SK-N-MC (cell line): ENCODE data around the gene NCBP2.

Experiments used
- DNase-seq: peaks from one replicate; pipeline ENCODE4 v3.0.0-alpha.2; 2011; ENCODE audit warnings: low read depth, low spot score
- H3K27ac ChIP-seq: fragments of 200-600 bp; sonication (generic); 2 replicates; pipeline ENCODE4 v1.5.1; 2016; ENCODE audit warnings: mixed run types
- H3K36me3 ChIP-seq: fragments of 200-600 bp; sonication (generic); 2 replicates; pipeline ENCODE4 v1.6.1; 2017; ENCODE audit warnings: antibody characterized with exemption, low read length, mixed read lengths; ENCODE audit not compliant: insufficient read depth
- H3K4me3 ChIP-seq: fragments of 200-600 bp; sonication (generic); 2 replicates; pipeline ENCODE4 v1.5.1; 2016
- H3K9ac ChIP-seq: fragments of 200-600 bp; sonication (generic); 2 replicates; pipeline ENCODE4 v1.8.0; 2017; ENCODE audit warnings: mixed run types, mixed read lengths; ENCODE audit not compliant: insufficient read length
- H3K9me3 ChIP-seq: fragments of 200-600 bp; sonication (generic); 2 replicates; pipeline ENCODE4 v1.6.1; 2017; ENCODE audit warnings: low read depth, mild to moderate bottlenecking, antibody characterized with exemption, low read length, moderate library complexity, mixed read lengths
- EZH2 ChIP-seq: fragments of 200-600 bp; sonication (generic); IDR thresholded peaks from one replicate; pipeline ENCODE4 v1.6.1; 2017; ENCODE audit warnings: antibody characterized with exemption
- FOXP2 ChIP-seq: optimal IDR thresholded peaks from 2 replicates; pipeline ENCODE3; 2011; ENCODE audit warnings: mild to moderate bottlenecking, moderate library complexity; ENCODE audit not compliant: insufficient read depth; ENCODE audit errors: extremely low read length, control extremely low read depth
- POLR2AphosphoS5 ChIP-seq: IDR thresholded peaks from 2 replicates; pipeline ENCODE4 v1.6.1; 2012; ENCODE audit warnings: mild to moderate bottlenecking, low read depth, low read length, borderline replicate concordance

NCBP2 gene

DNA sequence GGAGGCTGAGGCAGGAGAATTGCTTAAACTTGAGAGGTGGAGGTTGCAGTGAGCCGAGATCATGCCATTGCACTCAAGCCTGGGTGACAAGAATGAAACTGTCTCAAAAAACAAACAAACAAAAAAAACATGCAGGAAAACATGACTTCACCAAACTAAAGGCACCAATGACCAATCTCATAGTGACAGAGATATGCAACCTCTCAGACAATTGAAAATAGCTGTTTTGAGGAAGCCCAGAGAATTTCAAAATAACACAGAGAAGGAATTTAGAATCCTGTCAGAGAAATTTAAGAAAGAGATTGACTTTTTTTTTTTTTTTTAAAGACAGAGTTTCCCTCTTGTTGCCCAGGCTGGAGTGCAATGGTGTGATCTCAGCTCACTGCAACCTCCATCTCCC is 26.1 kb downstream of the NCBP2 start:
- Histone ChIP-seq H3K4me3 (no peak overlapping the region), H3K36me3 (peaks cover 25% of the 10 kb centered on the region), H3K9me3 (no peaks in the 10 kb centered on the region), H3K27ac (no peak overlapping the region), H3K9ac (no peak overlapping the region)
- DNase-seq, result no peak
- TF ChIP-seq FOXP2 (no peak), EZH2 (no peak), POLR2AphosphoS5 (no peak)

DNA sequence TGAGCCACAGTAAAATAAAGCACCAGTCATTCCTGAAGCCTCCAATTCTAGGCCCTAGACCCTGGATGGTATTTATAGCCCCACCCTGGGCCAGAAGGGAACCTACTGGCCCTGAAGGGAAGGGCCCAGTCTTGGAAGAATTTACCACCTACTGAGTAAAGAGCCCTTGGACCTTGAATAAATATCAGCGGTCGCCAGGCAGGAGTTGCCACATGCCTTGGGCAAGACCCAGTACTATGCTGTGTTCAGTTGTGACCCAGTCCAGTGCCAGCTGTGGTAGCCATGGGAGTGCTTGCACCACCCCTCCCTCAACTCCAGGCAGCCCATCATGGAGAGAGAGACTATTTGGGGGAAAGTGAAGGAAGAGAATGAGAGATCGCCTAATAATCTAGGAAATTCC is 27.0 kb downstream of the NCBP2 start:
- Histone ChIP-seq H3K27ac (no peak overlapping the region), H3K36me3 (peaks cover 25% of the 10 kb centered on the region), H3K4me3 (no peak overlapping the region), H3K9me3 (no peaks in the 10 kb centered on the region), H3K9ac (no peak overlapping the region)
- TF ChIP-seq EZH2 (no peak), POLR2AphosphoS5 (no peak), FOXP2 (no peak)
- DNase-seq, result no peak

DNA sequence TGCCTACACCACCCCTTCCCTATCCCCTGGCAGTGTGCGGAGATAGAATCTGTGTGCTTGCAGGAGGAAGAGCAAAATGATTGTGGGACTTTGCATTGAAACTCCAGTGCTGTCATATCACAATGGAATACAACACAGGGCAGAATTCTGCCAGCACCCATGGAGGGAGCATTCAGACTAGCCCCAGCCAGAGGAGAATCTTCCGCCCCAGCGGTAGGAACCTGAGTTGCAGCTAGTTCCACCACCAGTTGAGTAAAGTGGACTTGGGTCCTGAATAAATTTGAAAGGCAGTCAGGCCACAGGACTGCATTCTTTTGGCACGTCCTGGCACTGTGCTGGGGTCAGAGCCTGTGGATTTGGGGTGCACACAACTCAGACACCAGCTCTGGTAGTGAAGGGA is 27.5 kb downstream of the NCBP2 start:
- H3K9me3 ChIP-seq, result no peaks in the 10 kb centered on the region
- DNase-seq, result no peak
- TF ChIP-seq POLR2AphosphoS5, result no peak
- no peak for TF ChIP-seq FOXP2
- no peak for TF ChIP-seq EZH2
- no peak overlapping the region for H3K4me3 ChIP-seq
- no peak overlapping the region for H3K27ac ChIP-seq
- H3K9ac ChIP-seq, result no peak overlapping the region
- H3K36me3 ChIP-seq, result peaks cover 25% of the 10 kb centered on the region

DNA sequence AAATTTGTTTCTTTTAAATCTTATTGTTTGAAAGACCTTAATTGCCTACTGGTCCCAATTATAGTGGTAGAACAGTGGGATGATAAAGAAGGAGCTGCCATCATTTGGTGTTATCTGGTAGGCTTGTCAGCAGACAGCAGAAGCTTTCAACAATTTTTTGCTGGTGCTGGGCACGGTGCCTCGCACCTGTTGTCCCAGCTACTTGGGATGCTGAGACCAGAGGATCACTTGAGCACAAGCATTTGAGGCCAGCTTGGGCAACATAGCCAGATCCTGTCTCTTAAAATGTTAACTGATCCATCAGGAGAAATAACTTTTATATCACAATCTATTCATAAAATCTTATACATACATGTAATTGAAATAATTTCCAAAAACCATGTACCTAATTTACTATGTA is 38.6 kb downstream of the NCBP2 start:
- no peak for DNase-seq
- H3K27ac ChIP-seq, result no peak overlapping the region
- no peak overlapping the region for H3K9ac ChIP-seq
- H3K4me3 ChIP-seq, result no peak overlapping the region
- H3K9me3 ChIP-seq, result no peaks in the 10 kb centered on the region
- H3K36me3 ChIP-seq, result peaks cover 55% of the 10 kb centered on the region
- TF ChIP-seq POLR2AphosphoS5, result no peak
- TF ChIP-seq EZH2, result no peak

DNA sequence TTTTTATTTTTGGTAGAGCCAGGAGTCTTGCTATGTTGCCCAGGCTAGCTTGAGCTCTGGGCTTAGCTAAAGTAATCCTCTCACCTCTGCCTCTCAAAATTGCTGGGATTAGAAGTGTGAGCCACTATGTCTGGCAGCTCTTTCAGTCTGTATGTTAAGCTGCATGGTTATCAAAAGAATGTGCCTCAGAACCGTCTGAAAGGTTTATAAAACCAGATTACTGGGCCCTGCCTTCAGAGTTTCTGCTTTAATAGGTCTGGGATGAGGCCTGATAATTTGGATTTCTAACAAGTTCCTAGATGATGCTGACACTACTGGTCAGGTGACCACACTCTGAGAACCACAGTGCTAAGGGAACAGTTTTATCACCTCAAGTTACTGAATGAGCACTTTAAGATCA is 40.0 kb downstream of the NCBP2 start:
- no peak for TF ChIP-seq EZH2
- TF ChIP-seq FOXP2, result no peak
- no peak for TF ChIP-seq POLR2AphosphoS5
- Histone ChIP-seq H3K36me3 (peaks cover 54% of the 10 kb centered on the region), H3K4me3 (no peak overlapping the region), H3K27ac (no peak overlapping the region), H3K9ac (no peak overlapping the region), H3K9me3 (no peaks in the 10 kb centered on the region)
- no peak for DNase-seq

DNA sequence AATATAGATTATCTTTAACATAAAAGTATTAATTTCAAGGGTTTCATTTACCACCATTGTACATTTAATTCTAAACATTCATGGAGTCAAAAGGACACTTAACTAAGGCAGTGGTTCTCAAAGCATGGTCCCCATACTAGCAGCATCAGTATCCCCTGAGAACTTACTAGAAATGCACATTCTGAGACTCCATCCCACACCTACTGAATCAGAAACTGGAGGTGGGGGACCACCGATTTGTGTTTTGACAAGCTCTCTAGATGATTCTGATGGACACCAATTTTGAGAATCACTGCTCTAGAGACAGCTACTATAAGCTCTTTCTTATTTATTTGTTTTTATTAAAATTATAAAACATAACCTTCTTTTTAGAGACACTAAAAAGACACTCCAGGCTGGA is 40.6 kb downstream of the NCBP2 start:
- H3K36me3 ChIP-seq, result peaks cover 49% of the 10 kb centered on the region
- no peaks in the 10 kb centered on the region for H3K9me3 ChIP-seq
- DNase-seq, result no peak
- no peak overlapping the region for H3K9ac ChIP-seq
- TF ChIP-seq FOXP2 (no peak), POLR2AphosphoS5 (no peak), EZH2 (no peak)
- no peak overlapping the region for H3K4me3 ChIP-seq
- H3K27ac ChIP-seq, result no peak overlapping the region

DNA sequence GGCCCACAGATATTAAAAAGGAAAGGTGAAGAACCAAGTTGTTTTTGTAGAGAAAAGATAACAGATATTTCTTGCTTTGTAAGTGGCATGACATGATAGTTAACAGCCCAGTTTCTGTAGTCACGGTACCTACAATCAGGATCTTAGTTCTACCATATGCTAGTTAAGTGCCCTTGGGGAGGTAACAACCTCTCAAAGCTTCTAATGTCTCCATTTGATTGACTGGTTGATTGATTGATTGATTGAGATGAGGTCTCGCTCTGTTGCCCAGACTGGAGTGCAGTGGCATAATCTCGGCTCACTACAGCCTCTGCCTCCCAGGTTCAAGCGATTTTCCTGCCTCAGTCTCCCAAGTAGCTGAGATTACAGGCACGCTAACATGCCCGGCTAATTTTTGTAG is 46.1 kb downstream of the NCBP2 start:
- no peak overlapping the region for H3K4me3 ChIP-seq
- H3K36me3 ChIP-seq, result peaks cover 14% of the 10 kb centered on the region
- no peak overlapping the region for H3K9ac ChIP-seq
- DNase-seq, result no peak
- TF ChIP-seq POLR2AphosphoS5 (no peak), EZH2 (no peak), FOXP2 (no peak)
- H3K27ac ChIP-seq, result no peak overlapping the region
- no peaks in the 10 kb centered on the region for H3K9me3 ChIP-seq

DNA sequence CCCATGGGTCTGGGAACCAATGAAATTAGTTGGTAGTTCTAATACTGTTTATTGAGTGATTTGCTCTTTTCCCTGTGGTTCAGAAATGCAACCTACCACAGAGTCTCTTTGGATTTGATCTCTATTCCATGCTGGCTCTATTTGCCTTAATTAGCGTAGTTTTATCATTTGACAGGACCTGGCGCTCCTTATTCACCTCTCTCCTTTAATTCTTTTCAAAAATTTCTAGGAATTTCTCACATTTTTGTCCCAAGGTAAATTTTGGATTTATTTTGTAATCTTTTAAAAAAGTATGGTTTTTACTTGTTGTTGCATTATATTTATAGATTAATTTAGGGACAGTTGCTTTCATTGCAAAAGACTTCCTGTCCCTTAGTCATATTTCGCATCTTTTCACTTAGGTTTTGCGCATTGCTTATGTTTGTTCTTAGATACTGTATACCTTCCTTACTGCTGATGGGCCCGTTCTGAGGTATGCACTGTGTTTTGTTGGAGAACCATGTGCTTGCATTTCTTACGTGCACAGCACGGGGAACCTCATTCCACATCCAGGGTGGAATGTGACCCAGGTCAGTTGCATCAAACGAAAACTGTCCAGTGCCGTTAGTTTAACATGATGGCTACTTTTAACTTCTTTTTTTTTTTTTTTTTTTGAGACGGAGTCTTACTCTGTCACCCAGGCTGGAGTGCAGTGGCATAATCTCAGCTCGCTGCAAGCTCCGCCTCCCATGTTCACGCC is 47.6 kb downstream of the NCBP2 start:
- TF ChIP-seq FOXP2 (no peak), EZH2 (no peak), POLR2AphosphoS5 (no peak)
- Histone ChIP-seq H3K27ac (no peak overlapping the region), H3K9me3 (no peaks in the 10 kb centered on the region), H3K36me3 (peaks cover 11% of the 10 kb centered on the region), H3K4me3 (no peak overlapping the region), H3K9ac (no peak overlapping the region)
- no peak for DNase-seq

DNA sequence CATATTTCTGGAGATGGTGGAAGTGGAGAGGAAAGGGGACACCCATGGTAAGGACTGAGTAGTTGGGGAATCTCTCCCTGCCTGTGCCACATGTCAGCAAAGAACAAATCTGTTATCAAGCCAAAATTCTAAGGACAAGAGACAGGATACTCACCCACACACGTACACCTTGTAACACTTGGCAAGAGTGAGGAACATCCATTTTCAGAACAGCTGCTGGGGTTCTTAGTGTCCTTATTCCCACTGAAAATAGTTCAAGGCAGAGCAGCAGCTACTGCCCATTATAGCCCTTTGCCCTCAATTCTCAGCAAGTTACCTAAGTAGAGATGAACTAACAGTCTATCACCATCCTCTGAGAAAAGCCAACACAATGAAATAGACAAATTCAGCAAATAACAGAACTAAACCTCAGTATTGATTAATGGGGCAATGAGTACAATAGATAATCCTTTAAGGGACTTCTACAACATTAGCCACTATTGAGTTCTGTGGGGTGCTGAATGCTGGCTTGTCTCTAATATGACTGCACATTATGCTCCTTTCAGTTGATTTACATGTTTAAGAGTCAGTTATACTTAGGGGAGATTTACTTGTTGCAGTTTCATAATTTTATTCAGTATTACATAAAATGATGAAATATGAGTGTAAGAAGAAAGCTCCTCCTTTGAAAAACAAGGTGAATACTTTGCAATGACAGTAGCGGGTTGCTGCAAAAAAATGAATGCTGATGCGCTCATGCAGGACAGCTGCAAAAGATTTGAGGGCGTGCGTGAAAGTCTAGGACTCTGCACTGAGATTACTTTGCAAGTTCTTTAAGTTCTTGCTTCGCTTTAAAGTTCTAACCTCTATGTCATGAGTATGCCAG is 52.3 kb downstream of the NCBP2 start:
- peak; percentile 52 for DNase-seq
- Histone ChIP-seq H3K36me3 (peaks cover 28% of the 10 kb centered on the region), H3K27ac (peak overlapping the region; percentile 97), H3K4me3 (peak overlapping the region; percentile 47), H3K9ac (peak overlapping the region; percentile 77), H3K9me3 (no peaks in the 10 kb centered on the region)
- TF ChIP-seq POLR2AphosphoS5, result no peak
- TF ChIP-seq EZH2, result no peak
- TF ChIP-seq FOXP2, result no peak
